BLaER1 (cell line): ENCODE measurements around the gene CASKIN2.
A peak's percentile ranks its signal among the peaks of the same experiment; 100 is the strongest.

Source experiments
- H3K27ac ChIP-seq: shearing (Covaris generic); formaldehyde crosslinking; 2 replicates; pipeline ENCODE4 v1.8.1; 2022
- H3K27me3 ChIP-seq: shearing (Covaris generic); formaldehyde crosslinking; 2 replicates; pipeline ENCODE4 v1.8.1; 2022
- H3K36me3 ChIP-seq: shearing (Covaris generic); formaldehyde crosslinking; 2 replicates; pipeline ENCODE4 v1.8.1; 2022
- H3K4me1 ChIP-seq: shearing (Covaris generic); formaldehyde crosslinking; 2 replicates; pipeline ENCODE4 v1.8.1; 2022
- H3K4me2 ChIP-seq: shearing (Covaris generic); formaldehyde crosslinking; 2 replicates; pipeline ENCODE4 v1.8.1; 2022
- H3K4me3 ChIP-seq: shearing (Covaris generic); formaldehyde crosslinking; 2 replicates; pipeline ENCODE4 v1.8.1; 2022
- H3K9ac ChIP-seq: shearing (Covaris generic); formaldehyde crosslinking; 2 replicates; pipeline ENCODE4 v1.8.1; 2022
- H3K9me3 ChIP-seq: shearing (Covaris generic); formaldehyde crosslinking; 2 replicates; pipeline ENCODE4 v1.8.1; 2022
- H4K20me1 ChIP-seq: shearing (Covaris generic); formaldehyde crosslinking; 2 replicates; pipeline ENCODE4 v1.8.1; 2022
- Cebpa-rat ChIP-seq: shearing (Covaris generic); IDR thresholded peaks from 2 replicates; pipeline ENCODE4 v1.8.1; 2022

The CASKIN2 gene

GRCh38 chr17:75557075-75557851 is 41.9 kb upstream of the CASKIN2 start:
- Histone ChIP-seq H4K20me1 (no peaks in the 10 kb centered on the region), H3K27me3 (no peaks in the 10 kb centered on the region), H3K36me3 (peaks cover 14% of the 10 kb centered on the region), H3K4me1 (peaks cover 46% of the 10 kb centered on the region), H3K4me3 (0 out of 2 replicates have a peak overlapping the region, but pooled peaks have one; percentile 22), H3K27ac (peak overlapping the region; percentile 75), H3K9me3 (no peaks in the 10 kb centered on the region), H3K4me2 (peak overlapping the region; percentile 86), H3K9ac (peak overlapping the region; percentile 54)
- TF ChIP-seq Cebpa-rat = no peak

- peaks cover 17% of the 10 kb centered on the region for H3K36me3 ChIP-seq
- no peaks in the 10 kb centered on the region for H3K9me3 ChIP-seq
- no peaks in the 10 kb centered on the region for H4K20me1 ChIP-seq
- H3K4me2 ChIP-seq = peak overlapping the region; percentile 86
- H3K4me3 ChIP-seq = no peak overlapping the region
- H3K27ac ChIP-seq = no peak overlapping the region
- H3K4me1 ChIP-seq = peaks cover 36% of the 10 kb centered on the region
- no peaks in the 10 kb centered on the region for H3K27me3 ChIP-seq
- TF ChIP-seq Cebpa-rat = no peak
- H3K9ac ChIP-seq = no peak overlapping the region
Observed at GRCh38 chr17:75555679-75556153, 40.4 kb upstream of the CASKIN2 start.

- Histone ChIP-seq H3K4me1 (peaks cover 43% of the 10 kb centered on the region), H3K9ac (no peak overlapping the region)
Observed at GRCh38 chr17:75553295-75554110, 38.2 kb upstream of the CASKIN2 start.

GRCh38 chr17:75552425-75553294 is 37.3 kb upstream of the CASKIN2 start:
- Histone ChIP-seq H3K9ac (no peak overlapping the region), H3K27ac (no peak overlapping the region), H3K4me3 (no peak overlapping the region), H3K36me3 (peaks cover 7% of the 10 kb centered on the region; the same call in 1 of the 2 replicates), H3K9me3 (no peaks in the 10 kb centered on the region), H4K20me1 (no peaks in the 10 kb centered on the region), H3K27me3 (no peaks in the 10 kb centered on the region), H3K4me1 (peaks cover 38% of the 10 kb centered on the region), H3K4me2 (no peak overlapping the region)
- TF ChIP-seq Cebpa-rat = no peak

More at GRCh38 chr17:75553295-75554110, 38.2 kb upstream of the CASKIN2 start:
- Histone ChIP-seq H3K27ac (no peak overlapping the region), H3K4me3 (no peak overlapping the region), H4K20me1 (no peaks in the 10 kb centered on the region), H3K36me3 (0 out of 2 replicates have a peak, but pooled peaks cover 4% of the 10 kb centered on the region), H3K4me2 (no peak overlapping the region), H3K9me3 (no peaks in the 10 kb centered on the region), H3K27me3 (no peaks in the 10 kb centered on the region)
- no peak for TF ChIP-seq Cebpa-rat

- no peak overlapping the region for H3K9ac ChIP-seq
- no peaks in the 10 kb centered on the region for H4K20me1 ChIP-seq
- no peak overlapping the region for H3K27ac ChIP-seq
- H3K27me3 ChIP-seq = no peaks in the 10 kb centered on the region
- H3K36me3 ChIP-seq = peaks cover 10% of the 10 kb centered on the region; the same call in 1 of the 2 replicates
- H3K4me1 ChIP-seq = peaks cover 24% of the 10 kb centered on the region
- H3K9me3 ChIP-seq = no peaks in the 10 kb centered on the region
- TF ChIP-seq Cebpa-rat = no peak
- no peak overlapping the region for H3K4me2 ChIP-seq
- no peak overlapping the region for H3K4me3 ChIP-seq
Observed at GRCh38 chr17:75551266-75551665, 35.9 kb upstream of the CASKIN2 start.

- peaks cover 4% of the 10 kb centered on the region; the same call in 1 of the 2 replicates for H4K20me1 ChIP-seq
- no peaks in the 10 kb centered on the region for H3K9me3 ChIP-seq
- H3K27ac ChIP-seq = no peak overlapping the region
- H3K9ac ChIP-seq = no peak overlapping the region
- TF ChIP-seq Cebpa-rat = no peak
- H3K4me2 ChIP-seq = no peak overlapping the region
- peaks cover 14% of the 10 kb centered on the region; the same call in 1 of the 2 replicates for H3K36me3 ChIP-seq
- peaks cover 13% of the 10 kb centered on the region for H3K4me1 ChIP-seq
- no peaks in the 10 kb centered on the region for H3K27me3 ChIP-seq
- no peak overlapping the region for H3K4me3 ChIP-seq
Observed at GRCh38 chr17:75550139-75550465, 34.8 kb upstream of the CASKIN2 start.

- no peak for TF ChIP-seq Cebpa-rat
- no peak overlapping the region for H3K4me3 ChIP-seq
- no peaks in the 10 kb centered on the region for H3K27me3 ChIP-seq
- H3K9me3 ChIP-seq = no peaks in the 10 kb centered on the region
- H3K9ac ChIP-seq = no peak overlapping the region
- no peak overlapping the region for H3K27ac ChIP-seq
- peaks cover 8% of the 10 kb centered on the region; the same call in 1 of the 2 replicates for H4K20me1 ChIP-seq
- H3K4me2 ChIP-seq = no peak overlapping the region
- peaks cover 11% of the 10 kb centered on the region for H3K4me1 ChIP-seq
- peaks cover 15% of the 10 kb centered on the region; the same call in 1 of the 2 replicates for H3K36me3 ChIP-seq
Observed at GRCh38 chr17:75549246-75550138, 34.2 kb upstream of the CASKIN2 start.

- Histone ChIP-seq H3K9ac (no peak overlapping the region), H3K4me2 (no peak overlapping the region), H3K36me3 (peaks cover 22% of the 10 kb centered on the region), H4K20me1 (peaks cover 8% of the 10 kb centered on the region; the same call in 1 of the 2 replicates), H3K27me3 (no peaks in the 10 kb centered on the region), H3K4me3 (no peak overlapping the region), H3K4me1 (peaks cover 11% of the 10 kb centered on the region), H3K9me3 (no peaks in the 10 kb centered on the region), H3K27ac (no peak overlapping the region)
- no peak for TF ChIP-seq Cebpa-rat
Observed at GRCh38 chr17:75548813-75549212, 33.5 kb upstream of the CASKIN2 start.
